ENCODE data around the gene FDX2.

FDX2 gene

GRCh38 chr19:10277795-10278589 lies 37.8 kb downstream of the FDX2 start:
- in situ Hi-C loops (cut with HindIII; ENCODE audit: low sequenced_read_pairs), result no loop called here
- no peak for TF ChIP-seq CTCF (IDR thresholded peaks at IDR 0.05; ENCODE audit: low read depth, low read length, missing control alignments)
- DNase-seq (ENCODE audit: low read depth), result no peak
- no peak overlapping the region for H3K4me3 ChIP-seq (ENCODE audit: low read depth, low read length)

- no peak for TF ChIP-seq CTCF (IDR thresholded peaks at IDR 0.05; ENCODE audit: low read depth, low read length, missing control alignments)
- H3K4me3 ChIP-seq (ENCODE audit: low read depth, low read length), result no peak overlapping the region
- in situ Hi-C loops (cut with HindIII; ENCODE audit: low sequenced_read_pairs), result no loop called here
- DNase-seq (ENCODE audit: low read depth), result no peak
Measured at GRCh38 chr19:10274589-10274988, 41.2 kb downstream of the FDX2 start.

GRCh38 chr19:10271543-10272086 lies 44.2 kb downstream of the FDX2 start:
- in situ Hi-C loops (cut with HindIII; ENCODE audit: low sequenced_read_pairs), result no loop called here
- H3K4me3 ChIP-seq (ENCODE audit: low read depth, low read length), result peak overlapping the region; percentile 39
- DNase-seq (ENCODE audit: low read depth), result no peak
- no peak for TF ChIP-seq CTCF (IDR thresholded peaks at IDR 0.05; ENCODE audit: low read depth, low read length, missing control alignments)

GRCh38 chr19:10270616-10271394 lies 45.0 kb downstream of the FDX2 start, which contains the start of gene ICAM1:
ICAM1 (plus strand) TSS chr19:10271120; CDS start chr19:10271160, 40 bp downstream.
- H3K4me3 ChIP-seq (ENCODE audit: low read depth, low read length), result peak within 1 kb of the TSS; percentile 39
- TF ChIP-seq CTCF (IDR thresholded peaks at IDR 0.05; ENCODE audit: low read depth, low read length, missing control alignments), result no peak
- in situ Hi-C loops (cut with HindIII; ENCODE audit: low sequenced_read_pairs), result no loop called here
- no peak for DNase-seq (ENCODE audit: low read depth)

- TF ChIP-seq CTCF (IDR thresholded peaks at IDR 0.05; ENCODE audit: low read depth, low read length, missing control alignments), result no peak
- H3K4me3 ChIP-seq (ENCODE audit: low read depth, low read length), result peak overlapping the region; percentile 39
- DNase-seq (ENCODE audit: low read depth), result no peak
- in situ Hi-C loops (cut with HindIII; ENCODE audit: low sequenced_read_pairs), result no loop called here
Measured at GRCh38 chr19:10270180-10270615, 45.6 kb downstream of the FDX2 start.

- DNase-seq (ENCODE audit: low read depth), result peak; percentile 28
- in situ Hi-C loops (cut with HindIII; ENCODE audit: low sequenced_read_pairs), result no loop called here
- no peak overlapping the region for H3K4me3 ChIP-seq (ENCODE audit: low read depth, low read length)
- peak; percentile 91 for TF ChIP-seq CTCF (IDR thresholded peaks at IDR 0.05; ENCODE audit: low read depth, low read length, missing control alignments)
Measured at GRCh38 chr19:10269333-10270179, 46.3 kb downstream of the FDX2 start.

Measured in astrocyte of the cerebellum (primary cell).